ENCODE data around the gene OR8D1. TPM values are rescaled to one million over a fixed set of nuclear protein-coding genes. Genes with fewer than 3 reads are reported as not detected.

OR8D1 gene
- polyA plus RNA-seq, 2 of the 4 experiments (the other 2 are of a cell fraction) = not detected

- POLR2A ChIA-PET = no interaction called here
- ATAC-seq = no peak
Measured at GRCh38 chr11:124346311-124346955, 32.7 kb upstream of the OR8D1 start.

GRCh38 chr11:124344346-124344745, 30.6 kb upstream of the OR8D1 start:
- no peak overlapping the region for H3K4me3 ChIP-seq
- FAIRE-seq = no peak
- ATAC-seq = no peak
- no peaks in the 10 kb centered on the region for H3K9me3 ChIP-seq
- no peak overlapping the region for H3K27ac ChIP-seq
- no peak overlapping the region for H3K4me2 ChIP-seq
- CTCF ChIA-PET = interaction anchor here (0.6 kb wide), 1 partner anchor 1534 kb away, joined by 3 read pairs; no protein-coding TSS in a partner anchor
- POLR2A ChIA-PET = no interaction called here
- no peaks in the 10 kb centered on the region for H3K4me1 ChIP-seq
- 28% methylated on average over 5 of the region's 5 CpGs for WGBS (ENCODE audit: missing lambda C conversion rate)
- TF ChIP-seq RCOR1 (IDR thresholded peaks at IDR 0.05; ENCODE audit: low read depth, low read length) (no peak), RARB (CRISPR knock-in tag; IDR thresholded peaks at IDR 0.05) (no peak), ESRRA (IDR thresholded peaks at IDR 0.05; ENCODE audit: borderline replicate concordance, low read length) (no peak), BCL3 (IDR thresholded peaks at IDR 0.05) (no peak), FOSB (CRISPR knock-in tag; IDR thresholded peaks at IDR 0.05) (no peak), PBX3 (IDR thresholded peaks at IDR 0.05) (no peak), SREBF2 (IDR thresholded peaks at IDR 0.05) (no peak), REST (IDR thresholded peaks at IDR 0.05) (no peak)
- DNase-seq (ENCODE audit: low read depth in 1 of 2, low spot score in 1 of 2) = no peak

More at GRCh38 chr11:124346311-124346955, 32.7 kb upstream of the OR8D1 start:
- H3K4me1 ChIP-seq = no peaks in the 10 kb centered on the region
- CTCF ChIA-PET = no interaction called here
- WGBS (ENCODE audit: missing lambda C conversion rate) = 1% methylated on average over 3 of the region's 3 CpGs
- no peak overlapping the region for H3K4me3 ChIP-seq
- H3K9me3 ChIP-seq = no peaks in the 10 kb centered on the region
- H3K4me2 ChIP-seq = no peak overlapping the region
- FAIRE-seq (no peak), DNase-seq (ENCODE audit: low read depth in 1 of 2, low spot score in 1 of 2) (no peak)
- no peak overlapping the region for H3K27ac ChIP-seq
- no peak for TF ChIP-seq GATA3 (IDR thresholded peaks at IDR 0.05; ENCODE audit: borderline replicate concordance)
- TF ChIP-seq CTCF (IDR thresholded peaks at IDR 0.05) = no peak
- TF ChIP-seq MAFK (IDR thresholded peaks at IDR 0.05; ENCODE audit: partially characterized antibody) = no peak
- no peak for TF ChIP-seq NR3C1 (IDR thresholded peaks at IDR 0.05)
- no peak for TF ChIP-seq TP53 (CRISPR knock-in tag; IDR thresholded peaks at IDR 0.05)
- TF ChIP-seq NFE2L2 (conservative IDR thresholded peaks at IDR 0.05; ENCODE audit: low read length) = no peak
- TF ChIP-seq JUN (IDR thresholded peaks at IDR 0.05) = no peak
- no peak for TF ChIP-seq CHD4 (IDR thresholded peaks at IDR 0.05; ENCODE audit: borderline replicate concordance)

GRCh38 chr11:124340142-124340447, 26.3 kb upstream of the OR8D1 start:
- DNase-seq (ENCODE audit: low read depth in 1 of 2, low spot score in 1 of 2) = no peak
- ATAC-seq = no peak
- no peak overlapping the region for H3K4me3 ChIP-seq
- WGBS (ENCODE audit: missing lambda C conversion rate) = 13% methylated on average over 2 of the region's 2 CpGs
- H3K4me1 ChIP-seq = no peaks in the 10 kb centered on the region
- H3K4me2 ChIP-seq = no peak overlapping the region
- no peak for FAIRE-seq
- POLR2A ChIA-PET = no interaction called here
- H3K27ac ChIP-seq = no peak overlapping the region
- TF ChIP-seq BCL3 (IDR thresholded peaks at IDR 0.05) = no peak
- TF ChIP-seq EP300 (IDR thresholded peaks at IDR 0.05) = no peak
- no peak for TF ChIP-seq TP53 (CRISPR knock-in tag; IDR thresholded peaks at IDR 0.05)
- no peak for TF ChIP-seq RFX5 (IDR thresholded peaks at IDR 0.05)
- TF ChIP-seq FOXS1 (CRISPR knock-in tag; IDR thresholded peaks at IDR 0.05) = no peak
- TF ChIP-seq HES2 (IDR thresholded peaks at IDR 0.05) = no peak
- no peak for TF ChIP-seq TFCP2L1 (CRISPR knock-in tag; IDR thresholded peaks at IDR 0.05)
- TF ChIP-seq RNF2 (IDR thresholded peaks at IDR 0.05; ENCODE audit: borderline replicate concordance, low read depth) = no peak
- TF ChIP-seq HDAC2 (IDR thresholded peaks at IDR 0.05) = no peak
- TF ChIP-seq ESRRA (IDR thresholded peaks at IDR 0.05; ENCODE audit: borderline replicate concordance, low read length) = no peak
- H3K9me3 ChIP-seq = no peaks in the 10 kb centered on the region
- CTCF ChIA-PET = no interaction called here
